Spinal cord (tissue), 10 donors: ENCODE data around the gene TBX10. TPM values are rescaled to one million over a fixed set of nuclear protein-coding genes. Genes with fewer than 3 reads are reported as not detected.
"Not testable (repeated sequence)": the region's sequence is repeated elsewhere in the genome, so short reads cannot be mapped to it uniquely, and the experiment has no call there.

Experiments
- DNase-seq, 6 donors: peaks; one replicate each; pipeline versions ENCODE4 v3.0.0 to v3.0.0-alpha.2; 2013 to 2015; ENCODE audit warnings: low spot score in 6 of 6, low read depth in 4 of 6
- H3K27ac ChIP-seq: one replicate; pipeline ENCODE4 v1.5.1; 2013; ENCODE audit warnings: low read depth, low read length, control low read depth
- H3K27me3 ChIP-seq: one replicate; pipeline ENCODE4 v1.6.1; 2013; ENCODE audit warnings: low read length; ENCODE audit not compliant: control insufficient read depth, insufficient read depth
- H3K36me3 ChIP-seq: one replicate; pipeline ENCODE4 v1.6.1; 2013; ENCODE audit warnings: low read length; ENCODE audit not compliant: control insufficient read depth, insufficient read depth
- H3K4me1 ChIP-seq: one replicate; pipeline ENCODE4 v1.6.1; 2013; ENCODE audit warnings: low read length; ENCODE audit not compliant: control insufficient read depth, insufficient read depth
- H3K4me3 ChIP-seq: one replicate; pipeline ENCODE4 v1.5.1; 2013; ENCODE audit warnings: low read depth, low read length, control low read depth
- H3K9me3 ChIP-seq: one replicate; pipeline ENCODE4 v1.6.1; 2013; ENCODE audit warnings: low read length; ENCODE audit not compliant: control insufficient read depth, insufficient read depth
- WGBS: methylation state at CpG from one replicate; pipeline ENCODE4 v1.1.5; 2013; ENCODE audit warnings: missing lambda C conversion rate; ENCODE audit not compliant: insufficient coverage; 5-methylcytosine and 5-hydroxymethylcytosine counted together
- polyA plus RNA-seq, 2 donors: library from polyadenylated mRNA; unstranded; fragments of 120-200 nt; gene quantifications; one replicate each; pipeline ENCODE4 v1.2.1, GENCODE V29; 2013; ENCODE audit not compliant: insufficient read length in 2 of 2
- total RNA-seq, 2 donors: library from RNA; depleted of rRNA in 1 of 2; stranded (reverse); fragments of 120-200 nt in 1 of 2; fragments of >200 nt in 1 of 2; gene quantifications; one replicate each; pipeline versions ENCODE4 v1.2.3 to v1.2.4, GENCODE V29; 2013 to 2014
- donor health status: healthy.

Gene TBX10
- total and polyA plus RNA-seq, 4 donors = not detected

GRCh38 chr11:67601098-67601497, 38.5 kb downstream of the TBX10 start:
- H3K27ac ChIP-seq = no peak overlapping the region
- no peaks in the 10 kb centered on the region for H3K27me3 ChIP-seq
- no peak overlapping the region for H3K4me3 ChIP-seq
- H3K36me3 ChIP-seq = no peaks in the 10 kb centered on the region
- no peaks in the 10 kb centered on the region for H3K9me3 ChIP-seq
- peaks cover 13% of the 10 kb centered on the region for H3K4me1 ChIP-seq
- 94% methylated on average over 7 of the region's 7 CpGs for WGBS
- DNase-seq = no peak

DNA sequence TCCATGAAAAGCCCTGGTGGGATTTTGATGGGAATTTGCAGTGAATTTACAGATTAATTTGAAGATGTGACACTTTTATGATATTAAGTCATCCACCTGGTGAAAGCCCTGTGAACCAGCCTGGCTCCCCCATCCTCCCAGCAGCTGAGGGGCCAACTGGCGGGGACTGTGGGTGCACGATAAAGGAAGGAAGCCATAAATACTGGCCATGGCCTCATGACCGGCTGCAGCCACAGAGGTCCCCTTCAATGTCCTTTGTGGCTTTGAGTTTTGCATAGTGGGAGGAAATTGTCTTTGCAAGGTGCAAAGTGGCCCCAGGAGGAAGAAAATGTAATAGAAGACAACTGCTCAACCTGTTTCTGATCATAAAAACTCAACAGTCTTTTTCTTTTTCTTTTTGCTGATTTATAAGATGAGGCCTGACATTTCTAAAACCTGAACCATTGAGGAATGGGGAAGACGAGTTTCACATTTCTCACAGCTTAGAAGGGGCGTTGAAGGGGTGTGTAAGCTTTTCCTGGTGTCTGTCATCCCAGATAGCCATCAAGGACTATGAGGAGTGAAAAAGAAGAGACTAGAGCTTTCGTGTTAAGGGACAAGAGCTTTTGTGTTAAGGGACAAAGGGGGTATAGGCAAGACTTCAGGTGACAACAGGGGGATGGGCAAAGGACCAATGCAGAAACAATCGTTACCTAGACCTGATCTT, 39.1 kb downstream of the TBX10 start:
- no peak overlapping the region for H3K4me3 ChIP-seq
- H3K9me3 ChIP-seq = no peaks in the 10 kb centered on the region
- H3K4me1 ChIP-seq = peaks cover 6% of the 10 kb centered on the region
- H3K27me3 ChIP-seq = no peaks in the 10 kb centered on the region
- DNase-seq = no peak
- 72% methylated on average over 4 of the region's 7 CpGs for WGBS
- no peaks in the 10 kb centered on the region for H3K36me3 ChIP-seq
- no peak overlapping the region for H3K27ac ChIP-seq

DNA sequence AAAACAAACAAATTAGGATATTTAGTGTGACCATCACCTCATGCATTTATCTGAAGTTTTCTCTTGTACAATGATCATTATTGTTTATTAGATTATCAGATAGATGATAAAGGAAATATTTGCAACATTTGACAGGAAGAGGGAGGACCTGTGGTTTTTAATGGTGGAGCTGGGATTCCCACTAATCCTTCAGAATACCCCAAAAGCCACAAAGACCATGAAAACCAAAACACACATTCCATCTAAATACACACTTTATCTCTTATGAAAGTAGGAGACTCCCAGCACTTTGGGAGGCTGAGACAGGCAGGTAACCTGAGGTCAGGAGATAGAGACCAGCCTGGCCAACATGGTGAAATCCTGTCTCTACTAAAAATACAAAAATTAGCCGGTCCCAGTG, 40.4 kb downstream of the TBX10 start:
- no peaks in the 10 kb centered on the region for H3K36me3 ChIP-seq
- no peaks in the 10 kb centered on the region for H3K4me1 ChIP-seq
- H3K4me3 ChIP-seq = no peak overlapping the region
- no peak overlapping the region for H3K27ac ChIP-seq
- H3K27me3 ChIP-seq = no peaks in the 10 kb centered on the region
- no peak for DNase-seq
- WGBS = 50% methylated on average over 1 of the region's 1 CpG
- H3K9me3 ChIP-seq = no peaks in the 10 kb centered on the region

- 91% methylated on average over 14 of the region's 26 CpGs for WGBS
Observed at GRCh38 chr11:67597963-67598362, 41.6 kb downstream of the TBX10 start.

DNA sequence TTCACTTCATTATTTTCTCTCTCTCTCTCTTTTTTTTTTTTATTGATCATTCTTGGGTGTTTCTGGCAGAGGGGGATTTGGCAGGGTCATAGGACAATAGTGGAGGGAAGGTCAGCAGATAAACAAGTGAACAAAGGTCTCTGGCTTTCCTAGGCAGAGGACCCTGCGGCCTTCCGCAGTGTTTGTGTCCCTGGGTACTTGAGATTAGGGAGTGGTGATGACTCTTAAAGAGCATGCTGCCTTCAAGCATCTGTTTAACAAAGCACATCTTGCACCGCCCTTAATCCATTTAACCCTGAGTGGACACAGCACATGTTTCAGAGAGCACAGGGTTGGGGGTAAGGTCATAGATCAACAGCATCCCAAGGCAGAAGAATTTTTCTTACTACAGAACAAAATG, 42.1 kb downstream of the TBX10 start:
- not testable (repeated sequence) for H3K27me3 ChIP-seq, H3K27ac ChIP-seq, H3K36me3 ChIP-seq, H3K4me3 ChIP-seq, H3K9me3 ChIP-seq, DNase-seq, H3K4me1 ChIP-seq
- no CpG with 5 or more reads among the region's 3 CpGs for WGBS

More at GRCh38 chr11:67597963-67598362, 41.6 kb downstream of the TBX10 start:
- not testable (repeated sequence) for DNase-seq, H3K9me3 ChIP-seq, H3K36me3 ChIP-seq, H3K4me1 ChIP-seq, H3K4me3 ChIP-seq, H3K27ac ChIP-seq, H3K27me3 ChIP-seq

DNA sequence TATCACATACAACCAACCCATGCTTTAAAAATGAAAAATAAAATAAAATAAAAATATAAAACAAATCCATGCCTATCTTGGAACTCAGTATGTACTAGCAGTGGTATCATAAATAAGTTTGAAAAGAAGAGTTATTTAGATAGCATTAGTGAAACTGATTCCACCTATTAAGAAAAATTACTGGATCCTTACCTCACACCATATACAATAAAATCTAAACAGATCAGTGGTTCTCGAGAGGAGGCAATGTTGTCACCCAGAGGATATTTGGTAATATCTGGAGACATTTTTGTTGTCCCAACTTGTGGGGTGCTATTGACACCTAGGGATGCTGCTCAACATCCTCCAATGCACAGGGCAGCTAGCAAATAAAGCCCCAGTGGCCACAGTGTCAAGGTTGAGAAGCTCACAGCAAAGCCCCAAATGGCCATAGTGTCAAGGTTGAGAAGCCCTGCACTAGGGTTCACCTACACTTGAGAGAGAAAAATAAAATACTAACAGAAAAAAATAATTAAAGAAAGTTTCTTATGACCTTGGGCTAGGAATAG, 42.7 kb downstream of the TBX10 start:
- WGBS = no CpG with 5 or more reads among the region's 1 CpG
- Histone ChIP-seq H3K27me3 (no peaks in the 10 kb centered on the region), H3K27ac (no peak overlapping the region), H3K9me3 (no peaks in the 10 kb centered on the region), H3K36me3 (no peaks in the 10 kb centered on the region), H3K4me3 (no peak overlapping the region), H3K4me1 (no peaks in the 10 kb centered on the region)
- DNase-seq = no peak

DNA sequence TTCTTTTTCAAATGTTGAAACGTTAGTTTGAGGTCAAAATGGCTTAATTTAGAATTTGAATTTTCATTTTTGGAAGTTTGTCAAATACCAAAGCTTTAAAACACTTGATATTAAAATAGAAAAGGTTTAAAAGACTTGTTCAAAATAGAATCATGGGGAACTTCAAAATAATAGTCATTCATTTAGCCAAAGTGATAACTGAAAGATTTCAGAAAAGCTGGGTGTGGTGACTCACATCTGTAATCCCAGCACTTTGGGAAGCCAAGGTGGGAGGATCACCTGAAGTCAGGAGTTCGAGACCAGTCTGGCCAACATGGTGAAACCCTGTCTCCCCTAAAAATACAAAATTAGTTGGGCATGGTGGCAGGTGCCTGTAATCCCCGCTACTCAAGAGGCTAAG, 45.1 kb downstream of the TBX10 start:
- no peak overlapping the region for H3K27ac ChIP-seq
- no peaks in the 10 kb centered on the region for H3K4me1 ChIP-seq
- H3K4me3 ChIP-seq = no peak overlapping the region
- no CpG with 5 or more reads among the region's 3 CpGs for WGBS
- H3K27me3 ChIP-seq = no peaks in the 10 kb centered on the region
- H3K9me3 ChIP-seq = no peaks in the 10 kb centered on the region
- DNase-seq = no peak
- H3K36me3 ChIP-seq = no peaks in the 10 kb centered on the region

DNA sequence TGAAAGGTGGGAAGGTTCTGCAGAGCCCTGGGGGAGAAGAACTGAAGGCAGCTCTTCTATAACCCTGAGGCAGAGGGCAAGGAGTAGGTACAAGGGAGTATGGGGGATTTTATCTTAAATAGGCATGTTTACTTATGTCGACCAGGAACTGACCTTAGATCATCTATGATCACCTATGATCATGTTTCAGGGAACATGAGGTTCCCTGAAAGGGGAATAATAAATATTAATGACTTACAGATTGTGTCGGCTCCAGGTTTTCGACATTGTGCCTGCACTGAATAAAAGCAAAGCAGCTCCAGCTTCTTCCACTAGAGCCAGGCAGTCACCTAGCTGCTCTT, 46.0 kb downstream of the TBX10 start:
- H3K9me3 ChIP-seq = no peaks in the 10 kb centered on the region
- 64% methylated on average over 2 of the region's 3 CpGs for WGBS
- DNase-seq = no peak
- H3K27ac ChIP-seq = no peak overlapping the region
- no peaks in the 10 kb centered on the region for H3K4me1 ChIP-seq
- H3K27me3 ChIP-seq = no peaks in the 10 kb centered on the region
- H3K4me3 ChIP-seq = no peak overlapping the region
- H3K36me3 ChIP-seq = no peaks in the 10 kb centered on the region

- WGBS = 46% methylated on average over 10 of the region's 12 CpGs
- no peaks in the 10 kb centered on the region for H3K27me3 ChIP-seq
Observed at GRCh38 chr11:67592880-67593564, 46.5 kb downstream of the TBX10 start.

DNA sequence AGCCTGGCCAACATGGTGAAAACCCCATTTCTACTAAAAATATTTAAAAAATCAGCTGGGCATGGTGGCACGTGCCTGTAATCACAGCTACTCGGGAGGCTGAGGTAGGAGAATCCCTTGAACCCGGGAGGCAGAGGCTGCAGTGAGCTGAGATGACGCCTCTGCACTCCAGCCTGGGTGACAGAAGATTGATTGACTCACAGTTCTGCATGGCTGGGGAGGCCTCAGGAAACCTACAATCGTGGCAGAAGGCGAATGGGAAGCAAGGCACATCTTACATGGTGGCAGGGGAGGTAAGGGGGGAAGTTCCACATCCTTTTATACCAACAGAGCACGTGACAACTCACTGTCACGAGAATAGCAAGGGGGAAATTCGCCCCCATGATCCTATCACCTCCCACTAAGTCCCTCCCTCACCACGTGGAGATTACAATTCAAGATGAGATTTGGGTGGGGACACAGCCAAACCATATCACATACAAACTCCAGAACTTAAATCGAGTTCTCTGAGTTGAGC, 50.6 kb downstream of the TBX10 start:
- H3K4me3 ChIP-seq, H3K27ac ChIP-seq, H3K27me3 ChIP-seq, DNase-seq, H3K9me3 ChIP-seq: not testable (repeated sequence)
- peaks cover 22% of the 10 kb centered on the region for H3K36me3 ChIP-seq
- H3K4me1 ChIP-seq = peaks cover 22% of the 10 kb centered on the region
- 96% methylated on average over 3 of the region's 11 CpGs for WGBS

More at GRCh38 chr11:67592880-67593564, 46.5 kb downstream of the TBX10 start:
- Histone ChIP-seq H3K4me1 (no peaks in the 10 kb centered on the region), H3K27ac (no peak overlapping the region), H3K36me3 (no peaks in the 10 kb centered on the region), H3K4me3 (no peak overlapping the region), H3K9me3 (no peaks in the 10 kb centered on the region)
- no peak for DNase-seq
